Endodermal cell (in vitro differentiated cells): ENCODE measurements around the gene LEKR1. TPM values are rescaled to one million over a fixed set of nuclear protein-coding genes. Genes with fewer than 3 reads are reported as not detected.
A peak's percentile ranks its signal among the peaks of the same experiment; 100 is the strongest.

ENCODE experiments used
- DNase-seq: peaks from one replicate; pipeline ENCODE4 v3.0.0-alpha.2; 2017
- H3K27ac ChIP-seq: 2 replicates; pipeline ENCODE4 v1.5.1; 2013; ENCODE audit warnings: mild to moderate bottlenecking, low read depth, low read length, moderate library complexity
- H3K27me3 ChIP-seq: 2 replicates; pipeline ENCODE4 v1.6.1; 2013; ENCODE audit warnings: mild to moderate bottlenecking, low read length, moderate library complexity; ENCODE audit not compliant: insufficient read depth, control insufficient read depth, poor library complexity, severe bottlenecking
- H3K36me3 ChIP-seq: 2 replicates; pipeline ENCODE4 v1.7.0; 2013; ENCODE audit warnings: mild to moderate bottlenecking, low read length, moderate library complexity; ENCODE audit not compliant: control insufficient read depth, insufficient read depth
- H3K4me1 ChIP-seq: one replicate; pipeline ENCODE4 v1.7.0; 2013; ENCODE audit warnings: low read length; ENCODE audit not compliant: control insufficient read depth, insufficient read depth
- H3K4me3 ChIP-seq: 2 replicates; pipeline ENCODE4 v1.5.1; 2013; ENCODE audit warnings: mild to moderate bottlenecking, low read length, moderate library complexity
- H3K9ac ChIP-seq: 2 replicates; pipeline ENCODE4 v1.6.1; 2013; ENCODE audit warnings: mild to moderate bottlenecking, low read length, moderate library complexity; ENCODE audit not compliant: poor library complexity, severe bottlenecking; ENCODE audit errors: extremely low read depth
- H3K9me3 ChIP-seq: 2 replicates; pipeline ENCODE4 v1.6.1; 2013; ENCODE audit warnings: mild to moderate bottlenecking, low read length, moderate library complexity; ENCODE audit not compliant: control insufficient read depth
- H3K27ac Mint-ChIP-seq: 2 replicates; pipeline ENCODE4 v1.8.0; 2020; ENCODE audit warnings: mixed read lengths
- H3K27me3 Mint-ChIP-seq: 2 replicates; pipeline ENCODE4 v1.8.0; 2021; ENCODE audit warnings: mild to moderate bottlenecking, mixed read lengths; ENCODE audit not compliant: insufficient read depth
- H3K36me3 Mint-ChIP-seq: 2 replicates; pipeline ENCODE4 v1.8.0; 2020; ENCODE audit warnings: low read depth, mixed read lengths
- H3K4me1 Mint-ChIP-seq: 2 replicates; pipeline ENCODE4 v1.8.0; 2020; ENCODE audit warnings: mixed read lengths
- H3K4me3 Mint-ChIP-seq: 2 replicates; pipeline ENCODE4 v1.8.0; 2020; ENCODE audit warnings: mild to moderate bottlenecking, moderate library complexity, mixed read lengths
- H3K9me3 Mint-ChIP-seq: 2 replicates; pipeline ENCODE4 v1.8.0; 2020; ENCODE audit warnings: mild to moderate bottlenecking, mixed read lengths
- CTCF ChIP-seq: fragments of 200-600 bp; sonication (generic); conservative IDR thresholded peaks from 2 replicates; pipeline ENCODE4 v1.5.0; 2021; ENCODE audit warnings: antibody characterized with exemption, mild to moderate bottlenecking
- WGBS, 2 experiments: methylation state at CpG; one replicate each; pipeline versions ENCODE4 v1.1.5 to v1.1.7; 2013; ENCODE audit warnings: missing lambda C conversion rate in 2 of 2, mixed read lengths in 1 of 2; ENCODE audit not compliant: insufficient coverage in 1 of 2, insufficient read length in 1 of 2; 5-methylcytosine and 5-hydroxymethylcytosine counted together
- total RNA-seq, 2 donors: library from RNA; stranded (reverse); fragmentation: NEBNext Ultra II Directional in 1 of 2; extraction: Animal tissue kit (Norgen Biotek cat#: 25700) in 1 of 2; gene quantifications; 2 replicates in 1 of 2; 3 replicates in 1 of 2; pipeline ENCODE4 v1.2.1, GENCODE V29; 2021

The LEKR1 gene
- total RNA-seq, 2 donors from 2014 or later = 1.0 to 1.2 TPM

GRCh38 chr3:156987946-156988345 is 161.8 kb downstream of the LEKR1 start:
- Mint-ChIP-seq H3K27me3 (no peaks in the 10 kb centered on the region), H3K36me3 (no peaks in the 10 kb centered on the region), H3K9me3 (peaks cover 4% of the 10 kb centered on the region), H3K4me1 (peaks cover 34% of the 10 kb centered on the region), H3K4me3 (no peak overlapping the region), H3K27ac (no peak overlapping the region)
- peaks cover 3% of the 10 kb centered on the region for H3K4me1 ChIP-seq
- no peaks in the 10 kb centered on the region for H3K36me3 ChIP-seq
- WGBS, 2 experiments = 99% methylated on average over 2 of the region's 2 CpGs; no CpG with 5 or more reads in 1 of the 2 experiments
- no peaks in the 10 kb centered on the region for H3K27me3 ChIP-seq
- no peak overlapping the region for H3K4me3 ChIP-seq
- no peak for TF ChIP-seq CTCF
- H3K9ac ChIP-seq = no peak overlapping the region
- no peak overlapping the region for H3K27ac ChIP-seq
- DNase-seq = no peak
- H3K9me3 ChIP-seq = peaks cover 6% of the 10 kb centered on the region

- no peak overlapping the region for H3K4me3 Mint-ChIP-seq
- DNase-seq = no peak
- Histone ChIP-seq H3K4me3 (no peak overlapping the region), H3K9ac (no peak overlapping the region), H3K36me3 (no peaks in the 10 kb centered on the region), H3K9me3 (peaks cover 9% of the 10 kb centered on the region), H3K4me1 (peaks cover 4% of the 10 kb centered on the region), H3K27ac (no peak overlapping the region), H3K27me3 (no peaks in the 10 kb centered on the region)
- no peaks in the 10 kb centered on the region for H3K27me3 Mint-ChIP-seq
- peaks cover 15% of the 10 kb centered on the region for H3K4me1 Mint-ChIP-seq
- H3K36me3 Mint-ChIP-seq = no peaks in the 10 kb centered on the region
- TF ChIP-seq CTCF = no peak
- H3K27ac Mint-ChIP-seq = no peak overlapping the region
- peaks cover 2% of the 10 kb centered on the region for H3K9me3 Mint-ChIP-seq
Observed at GRCh38 chr3:156997351-156997750, 171.2 kb downstream of the LEKR1 start.

- Histone ChIP-seq H3K27me3 (no peaks in the 10 kb centered on the region), H3K9ac (no peak overlapping the region), H3K9me3 (peaks cover 30% of the 10 kb centered on the region), H3K27ac (no peak overlapping the region), H3K4me1 (peaks cover 4% of the 10 kb centered on the region), H3K36me3 (no peaks in the 10 kb centered on the region), H3K4me3 (peak overlapping the region; percentile 52)
- no peaks in the 10 kb centered on the region for H3K27me3 Mint-ChIP-seq
- no peaks in the 10 kb centered on the region for H3K36me3 Mint-ChIP-seq
- no peak for TF ChIP-seq CTCF
- peaks cover 9% of the 10 kb centered on the region for H3K9me3 Mint-ChIP-seq
- H3K4me3 Mint-ChIP-seq = no peak overlapping the region
- DNase-seq = no peak
- 100% methylated on average over 1 of the region's 2 CpGs; no CpG with 5 or more reads in 1 of the 2 experiments for WGBS, 2 experiments
- peaks cover 15% of the 10 kb centered on the region for H3K4me1 Mint-ChIP-seq
- no peak overlapping the region for H3K27ac Mint-ChIP-seq
Observed at GRCh38 chr3:157001221-157001957, 175.2 kb downstream of the LEKR1 start.
